HEK293 (cell line): ENCODE measurements around the gene ATP2A3.

ENCODE experiments used
- CTCF ChIA-PET: fragments of 350-600 bp; formaldehyde crosslinking; extraction: SDS; loops from one replicate; lab custom pipeline; 2021; ENCODE audit warnings: antibody characterized with exemption; lab: Yijun Ruan, JAX
- POLR2A ChIA-PET: fragments of 300-600 bp; formaldehyde crosslinking; extraction: SDS; loops from one replicate; lab custom pipeline; 2020; ENCODE audit warnings: antibody characterized with exemption, inconsistent platforms; lab: Yijun Ruan, JAX
- H3K27ac ChIP-seq: fragments of 200-500 bp; sonication (Bioruptor generic); 2 replicates; pipeline ENCODE4 v1.5.1; 2014; ENCODE audit warnings: low read depth, low read length, control low read depth, inconsistent platforms; ENCODE audit errors: extremely low read depth
- H3K36me3 ChIP-seq, 2 experiments: fragments of 200-500 bp in 1 of 2; sonication (Bioruptor generic) in 1 of 2; 1 replicate in 1 of 2; 2 replicates in 1 of 2; pipeline ENCODE4 v1.5.1; 2014 to 2017; ENCODE audit warnings: inconsistent platforms in 2 of 2, low read length in 2 of 2; ENCODE audit not compliant: control insufficient read depth in 2 of 2, insufficient read depth in 1 of 2
- H3K4me1 ChIP-seq: fragments of 200-500 bp; sonication (Bioruptor generic); 2 replicates; pipeline ENCODE4 v1.5.1; 2014; ENCODE audit warnings: mild to moderate bottlenecking, low read length, inconsistent platforms; ENCODE audit not compliant: control insufficient read depth, insufficient read depth
- H3K4me3 ChIP-seq: 2 replicates; pipeline ENCODE4 v1.5.1; 2011; ENCODE audit warnings: low read depth, mild to moderate bottlenecking, control low read depth, low read length, moderate library complexity
- H3K9me3 ChIP-seq: fragments of 200-500 bp; sonication (Bioruptor generic); 2 replicates; pipeline ENCODE4 v1.5.1; 2014; ENCODE audit warnings: low read depth, low read length, inconsistent platforms; ENCODE audit not compliant: control insufficient read depth, insufficient read depth
- GLI4 ChIP-seq: fragments of 450-650 bp; formaldehyde crosslinking; IDR thresholded peaks from 2 replicates; pipeline ENCODE4 v1.5.1; 2016; ENCODE audit warnings: missing biosample characterization, missing genetic modification characterization
- MYNN ChIP-seq: fragments of 450-650 bp; formaldehyde crosslinking; IDR thresholded peaks from 2 replicates; pipeline ENCODE4 v1.5.1; 2016; ENCODE audit warnings: missing biosample characterization, missing genetic modification characterization, borderline replicate concordance
- OSR2 ChIP-seq: fragments of 450-650 bp; formaldehyde crosslinking; IDR thresholded peaks from 2 replicates; pipeline ENCODE4 v1.5.1; 2016; ENCODE audit warnings: missing biosample characterization, missing genetic modification characterization
- PATZ1 ChIP-seq: fragments of 450-650 bp; formaldehyde crosslinking; IDR thresholded peaks from 2 replicates; pipeline ENCODE4 v1.5.1; 2016; ENCODE audit warnings: missing biosample characterization, missing genetic modification characterization
- PBX3 ChIP-seq: sonication (generic); formaldehyde crosslinking; IDR thresholded peaks from 2 replicates; pipeline ENCODE4 v1.8.1; 2022; ENCODE audit warnings: mild to moderate bottlenecking, moderate library complexity, missing genetic modification reagents
- PRDM2 ChIP-seq: fragments of 450-650 bp; formaldehyde crosslinking; IDR thresholded peaks from 2 replicates; pipeline ENCODE4 v1.5.1; 2016; ENCODE audit warnings: missing biosample characterization, missing genetic modification characterization, borderline replicate concordance
- ZBTB10 ChIP-seq: fragments of 450-650 bp; formaldehyde crosslinking; IDR thresholded peaks from 2 replicates; pipeline ENCODE4 v1.5.1; 2016; ENCODE audit warnings: missing biosample characterization, missing genetic modification characterization
- ZNF157 ChIP-seq: fragments of 450-650 bp; formaldehyde crosslinking; IDR thresholded peaks from 2 replicates; pipeline ENCODE4 v1.5.1; 2016; ENCODE audit warnings: missing biosample characterization, missing genetic modification characterization
- ZNF488 ChIP-seq: fragments of 450-650 bp; formaldehyde crosslinking; IDR thresholded peaks from 2 replicates; pipeline ENCODE4 v1.5.1; 2016; ENCODE audit warnings: missing biosample characterization, missing genetic modification characterization
- ZNF544 ChIP-seq: fragments of 450-650 bp; formaldehyde crosslinking; IDR thresholded peaks from 2 replicates; pipeline ENCODE4 v1.5.0; 2017; ENCODE audit warnings: missing biosample characterization, missing genetic modification characterization
- ZNF791 ChIP-seq: fragments of 450-650 bp; formaldehyde crosslinking; IDR thresholded peaks from 2 replicates; pipeline ENCODE4 v1.5.1; 2016; ENCODE audit warnings: missing biosample characterization, missing genetic modification characterization
- ZNF837 ChIP-seq: fragments of 450-650 bp; formaldehyde crosslinking; IDR thresholded peaks from 2 replicates; pipeline ENCODE4 v1.5.1; 2016; ENCODE audit warnings: missing biosample characterization, missing genetic modification characterization

The ATP2A3 gene

GRCh38 chr17:3885271-3885670 lies 79.0 kb downstream of the ATP2A3 start:
- POLR2A ChIA-PET, result no interaction called here
- peaks cover 4 to 57% of the 10 kb centered on the region in 2 experiments for H3K36me3 ChIP-seq
- no peak overlapping the region for H3K4me3 ChIP-seq
- H3K27ac ChIP-seq, result no peak overlapping the region
- H3K9me3 ChIP-seq, result no peaks in the 10 kb centered on the region
- TF ChIP-seq ZNF791 (tag by site-specific recombination) (no peak), PATZ1 (no peak), ZNF488 (tag by site-specific recombination) (no peak), GLI4 (tag by site-specific recombination) (no peak), PBX3 (CRISPR knock-in tag) (no peak), OSR2 (tag by site-specific recombination) (no peak), MYNN (tag by site-specific recombination) (no peak), ZBTB10 (tag by site-specific recombination) (no peak), PRDM2 (tag by site-specific recombination) (no peak), ZNF544 (tag by site-specific recombination) (no peak), ZNF157 (tag by site-specific recombination) (no peak), ZNF837 (no peak)
- peaks cover 22% of the 10 kb centered on the region for H3K4me1 ChIP-seq
- CTCF ChIA-PET, result interaction anchor here (0.7 to 2.4 kb wide), 6 partner anchors 21 to 148 kb away, joined by 3 to 8 read pairs (median 4); no protein-coding TSS in a partner anchor
